HCT116 (cell line): ENCODE data around the gene SF3A2. TPM values are rescaled to one million over a fixed set of nuclear protein-coding genes. Genes with fewer than 3 reads are reported as not detected.
A peak's percentile ranks its signal among the peaks of the same experiment; 100 is the strongest.

Experiments
- ATAC-seq: fragments of 200-7000 bp; cut with Tn5 transposase; 2 replicates; pipeline ENCODE4 v1.9.1; 2020; ENCODE audit warnings: mild to moderate bottlenecking, moderate library complexity
- BruUV-seq: library from RNA; stranded (reverse); fragments of 400-500 nt; replicated peaks from 2 replicates; lab custom pipeline; 2021; lab: Mats Ljungman, UMichigan
- CTCF ChIA-PET: fragments of 300-600 bp; sonication (Branson Sonifier 250); formaldehyde crosslinking; loops from one replicate; lab custom pipeline; 2021; ENCODE audit warnings: antibody characterized with exemption; lab: Charles Lee
- POLR2A ChIA-PET: fragments of 300-600, 350-600 bp; sonication (Branson Sonifier 250); formaldehyde crosslinking; loops from one replicate; lab custom pipeline; 2021; ENCODE audit warnings: antibody characterized with exemption; lab: Charles Lee
- RAD21 ChIA-PET, 2 experiments: fragments of 300-600 bp; sonication (Branson Sonifier 250); formaldehyde crosslinking; loops; one replicate each; lab custom pipeline; 2023; ENCODE audit warnings: low total read pairs in 2 of 2; ENCODE audit not compliant: uncharacterized antibody in 2 of 2, unreplicated experiment in 2 of 2, low non-redundant PET in 1 of 2; lab: Charles Lee
- DNase-seq: peaks from one replicate; pipeline ENCODE4 v3.0.0-alpha.2; 2010; ENCODE audit warnings: low read depth, low spot score
- H2AFZ ChIP-seq: fragments of 200-600 bp; shearing (Covaris generic), sonication (generic); 2 replicates; pipeline ENCODE4 v1.6.1; 2017; ENCODE audit warnings: low read depth, mixed run types, mixed read lengths, antibody characterized with exemption, low read length; ENCODE audit not compliant: poor library complexity, severe bottlenecking
- H3K27ac ChIP-seq: 2 replicates; pipeline ENCODE4 v1.5.1; 2012; ENCODE audit warnings: low read depth, low read length
- H3K27me3 ChIP-seq: fragments of 200-600 bp; sonication (generic); 2 replicates; pipeline ENCODE4 v1.6.1; 2016; ENCODE audit warnings: mixed run types, low read length, mixed read lengths; ENCODE audit not compliant: insufficient read depth
- H3K36me3 ChIP-seq, 2 experiments: fragments of 200-500 bp in 1 of 2; fragments of 200-600 bp in 1 of 2; sonication (Bioruptor generic) in 1 of 2; sonication (generic) in 1 of 2; 2 replicates each; pipeline versions ENCODE4 v1.5.1 to v1.6.1; 2014 to 2016; ENCODE audit warnings: low read length in 2 of 2, inconsistent platforms in 1 of 2, mixed read lengths in 1 of 2, mixed run types in 1 of 2; ENCODE audit not compliant: insufficient read depth in 2 of 2, control insufficient read depth in 1 of 2
- H3K4me1 ChIP-seq, 2 experiments: fragments of 200-600 bp in 1 of 2; sonication (generic) in 1 of 2; 2 replicates each; pipeline versions ENCODE4 v1.5.1 to v1.6.1; 2012 to 2017; ENCODE audit warnings: low read length in 2 of 2, inconsistent platforms in 1 of 2, mild to moderate bottlenecking in 1 of 2, mixed read lengths in 1 of 2, mixed run types in 1 of 2, moderate library complexity in 1 of 2; ENCODE audit not compliant: insufficient read depth in 2 of 2, control insufficient read depth in 1 of 2
- H3K4me2 ChIP-seq: fragments of 200-600 bp; sonication (generic); 2 replicates; pipeline ENCODE4 v1.6.1; 2017; ENCODE audit warnings: mixed run types, low read length, mixed read lengths
- H3K4me3 ChIP-seq, 2 experiments: fragments of 200-600 bp in 1 of 2; sonication (generic) in 1 of 2; replicated peaks in 1 of 2; 2 replicates each; pipeline ENCODE4 v1.5.1; 2011 to 2016; ENCODE audit warnings: low read length in 2 of 2, control low read depth in 1 of 2, low read depth in 1 of 2, mild to moderate bottlenecking in 1 of 2, mixed read lengths in 1 of 2, mixed run types in 1 of 2
- H3K79me2 ChIP-seq: fragments of 200-600 bp; sonication (generic); 2 replicates; pipeline ENCODE4 v1.6.1; 2017; ENCODE audit warnings: mild to moderate bottlenecking, mixed run types, low read length, moderate library complexity, mixed read lengths; ENCODE audit not compliant: insufficient read depth
- H3K9ac ChIP-seq: fragments of 200-600 bp; sonication (generic); 2 replicates; pipeline ENCODE4 v1.6.1; 2016; ENCODE audit warnings: low read length, mixed read lengths
- H3K9me2 ChIP-seq: fragments of 200-600 bp; sonication (generic), shearing (Covaris generic); 2 replicates; pipeline ENCODE4 v1.6.1; 2017; ENCODE audit warnings: mixed run types, mild to moderate bottlenecking, moderate library complexity; ENCODE audit not compliant: insufficient read depth
- H3K9me3 ChIP-seq, 2 experiments: fragments of 200-500 bp in 1 of 2; fragments of 200-600 bp in 1 of 2; sonication (Bioruptor generic) in 1 of 2; sonication (generic) in 1 of 2; 2 replicates each; pipeline ENCODE4 v1.6.1; 2014 to 2017; ENCODE audit warnings: low read length in 2 of 2, mixed read lengths in 2 of 2, inconsistent platforms in 1 of 2, low read depth in 1 of 2, mild to moderate bottlenecking in 1 of 2, mixed run types in 1 of 2, moderate library complexity in 1 of 2; ENCODE audit not compliant: control insufficient read depth in 1 of 2, insufficient read depth in 1 of 2
- H4K20me1 ChIP-seq: fragments of 200-600 bp; sonication (generic), shearing (Covaris generic); 2 replicates; pipeline ENCODE4 v1.6.1; 2017; ENCODE audit warnings: mixed run types, mild to moderate bottlenecking, moderate library complexity; ENCODE audit not compliant: insufficient read depth
- ATF3 ChIP-seq: IDR thresholded peaks from 2 replicates; pipeline ENCODE4 v1.6.1; 2012
- CTCF ChIP-seq, 3 experiments: fragments of 200-600 bp in 1 of 3; sonication (generic) in 1 of 3; IDR thresholded peaks in 2 of 3; conservative IDR thresholded peaks in 1 of 3; 2 replicates each; pipeline ENCODE4 v1.5.1; 2012 to 2017; ENCODE audit warnings: low read depth in 2 of 3, low read length in 2 of 3, antibody characterized with exemption in 1 of 3, borderline replicate concordance in 1 of 3, control low read depth in 1 of 3, mild to moderate bottlenecking in 1 of 3, mixed read lengths in 1 of 3, mixed run types in 1 of 3, moderate library complexity in 1 of 3; ENCODE audit not compliant: insufficient read depth in 1 of 3
- EZH2phosphoT487 ChIP-seq: fragments of 200-600 bp; IDR thresholded peaks from 2 replicates; pipeline ENCODE4 v1.6.1; 2018; ENCODE audit warnings: antibody characterized with exemption, borderline replicate concordance
- MAX ChIP-seq: IDR thresholded peaks from 2 replicates; pipeline ENCODE4 v1.6.1; 2012
- POLR2A ChIP-seq: IDR thresholded peaks from 2 replicates; pipeline ENCODE4 v1.7.0; 2011; ENCODE audit warnings: borderline replicate concordance; ENCODE audit not compliant: insufficient read depth, insufficient read length; ENCODE audit errors: extremely low read depth
- SIN3A ChIP-seq: IDR thresholded peaks from 2 replicates; pipeline ENCODE4 v1.6.1; 2012; ENCODE audit warnings: low read depth
- ZNF274 ChIP-seq: fragments of 200-500 bp; sonication (Bioruptor generic); IDR thresholded peaks from 2 replicates; pipeline ENCODE4 v1.6.1; 2014; ENCODE audit warnings: mild to moderate bottlenecking, low read depth, low read length, inconsistent platforms
- intact Hi-C: fragments of 100-400 bp; cut with micrococcal nuclease; formaldehyde crosslinking; loops from 2 replicates; pipeline ENCODE4 v1.10.0; 2022
- total RNA-seq: library from RNA; stranded (reverse); gene quantifications from one replicate; pipeline ENCODE4 v1.2.1, GENCODE V29; 2021; ENCODE audit not compliant: unreplicated experiment

The SF3A2 gene
- total RNA-seq, 1 experiment from 2014 or later = 166 TPM

- RAD21 ChIA-PET = interaction anchor here in 1 of 2 experiments (0.7 kb wide), 1 partner anchor 35 kb away, joined by 4 read pairs; no protein-coding TSS in a partner anchor
- Histone ChIP-seq H2AFZ (no peak overlapping the region), H3K9ac (no peak overlapping the region), H3K9me3 (no peaks in the 10 kb centered on the region), H3K9me2 (no peaks in the 10 kb centered on the region), H3K27me3 (no peaks in the 10 kb centered on the region), H3K27ac (no peak overlapping the region; the same call in 1 of the 2 replicates), H3K4me2 (peak overlapping the region; percentile 33; the same call in 1 of the 2 replicates), H3K36me3 (peaks cover 27 to 68% of the 10 kb centered on the region in 2 experiments), H3K4me1 (peaks cover 15 to 38% of the 10 kb centered on the region in 2 experiments; a peak in 3 of 4 replicates), H3K79me2 (peaks cover 95% of the 10 kb centered on the region), H4K20me1 (peaks cover 39% of the 10 kb centered on the region; the same call in 1 of the 2 replicates), H3K4me3 (no peak overlapping the region)
- ATAC-seq (no peak), DNase-seq (no peak)
- intact Hi-C loops = loop anchor here (5.0 kb wide), 1 partner anchor 78 kb away; the partner anchor contains the start of gene DOT1L
- no TSS peak for BruUV-seq
- TF ChIP-seq EZH2phosphoT487 (no peak), POLR2A (no peak), ATF3 (no peak), SIN3A (no peak), MAX (no peak), CTCF (IDR thresholded peaks at IDR 0.05 in 2 of 3, conservative IDR thresholded peaks at IDR 0.05 in 1 of 3; ENCODE audit: borderline replicate concordance in 1 of 3, insufficient read depth in 1 of 3, low read depth in 2 of 3, low read length in 2 of 3) (no peak), ZNF274 (no peak)
- TF ChIP-seq, all 23 proteins: peak for 0
- POLR2A ChIA-PET = interaction anchor here (0.8 kb wide), 1 partner anchor 30 kb away, joined by 3 read pairs; no protein-coding TSS in a partner anchor
- CTCF ChIA-PET = interaction anchor here (1.9 kb wide), 1 partner anchor 22 kb away, joined by 7 read pairs; no protein-coding TSS in a partner anchor
Measured at GRCh38 chr19:2239771-2240770, 3.4 kb downstream of the SF3A2 start.
